ENCODE data around the gene VRK2. TPM values are rescaled to one million over a fixed set of nuclear protein-coding genes. Genes with fewer than 3 reads are reported as not detected.

The VRK2 gene
- total RNA-seq, 2 experiments from 2014 or later: 17.7 to 18.3 TPM

DNA sequence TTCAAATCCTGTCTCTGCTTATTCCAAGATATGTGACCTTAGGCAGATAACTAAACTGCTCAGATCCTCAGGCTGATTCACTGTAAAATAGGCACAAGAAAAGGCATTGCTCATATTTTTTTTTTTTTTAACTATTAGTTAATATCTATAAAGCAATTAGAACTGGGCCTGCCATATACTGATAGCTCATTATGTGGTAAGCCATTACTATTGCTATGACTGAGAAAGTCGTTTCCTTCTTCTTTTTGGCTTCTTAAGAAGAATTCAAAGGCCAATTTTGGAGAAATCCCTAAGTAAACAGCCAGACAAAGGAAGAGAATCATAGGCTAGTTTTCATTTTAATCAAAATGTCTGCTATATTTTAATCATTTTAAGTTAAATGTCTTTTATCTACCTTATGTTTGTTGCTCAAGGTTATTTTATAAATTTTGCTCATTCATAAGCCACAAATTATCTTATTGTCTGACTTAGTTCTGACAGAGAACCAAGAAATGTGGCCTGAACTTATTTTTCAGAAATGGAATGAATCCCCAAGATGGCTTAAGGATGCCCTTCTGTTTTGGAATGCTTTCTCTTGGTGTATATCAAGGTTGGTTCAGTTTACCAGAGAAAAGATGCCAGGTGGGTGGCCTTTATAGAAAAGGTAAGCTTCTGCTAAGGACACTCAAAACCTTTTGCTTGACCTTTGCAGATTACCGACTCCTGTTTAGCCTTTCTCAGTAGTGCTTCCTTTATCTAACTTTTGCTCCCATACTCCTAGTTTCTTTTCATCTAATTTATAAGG lies 21.3 kb upstream of the VRK2 start:
- Mint-ChIP-seq H3K4me3 (no peak overlapping the region), H3K36me3 (ENCODE audit: low read depth) (no peaks in the 10 kb centered on the region), H3K9me3 (no peaks in the 10 kb centered on the region), H3K27me3 (no peaks in the 10 kb centered on the region), H3K4me1 (ENCODE audit: low read depth) (peaks cover 18% of the 10 kb centered on the region), H3K27ac (no peak overlapping the region)
- ATAC-seq: peak; percentile 13
- ChIA-PET POLR2A (no interaction called here), CTCF (interaction anchor here (0.7 kb wide), 1 partner anchor 49 kb away, joined by 3 read pairs; no protein-coding TSS in a partner anchor)
- intact Hi-C loops (cut with micrococcal nuclease): no loop called here
- no peak for DNase-seq
- TF ChIP-seq, protein P1, sequence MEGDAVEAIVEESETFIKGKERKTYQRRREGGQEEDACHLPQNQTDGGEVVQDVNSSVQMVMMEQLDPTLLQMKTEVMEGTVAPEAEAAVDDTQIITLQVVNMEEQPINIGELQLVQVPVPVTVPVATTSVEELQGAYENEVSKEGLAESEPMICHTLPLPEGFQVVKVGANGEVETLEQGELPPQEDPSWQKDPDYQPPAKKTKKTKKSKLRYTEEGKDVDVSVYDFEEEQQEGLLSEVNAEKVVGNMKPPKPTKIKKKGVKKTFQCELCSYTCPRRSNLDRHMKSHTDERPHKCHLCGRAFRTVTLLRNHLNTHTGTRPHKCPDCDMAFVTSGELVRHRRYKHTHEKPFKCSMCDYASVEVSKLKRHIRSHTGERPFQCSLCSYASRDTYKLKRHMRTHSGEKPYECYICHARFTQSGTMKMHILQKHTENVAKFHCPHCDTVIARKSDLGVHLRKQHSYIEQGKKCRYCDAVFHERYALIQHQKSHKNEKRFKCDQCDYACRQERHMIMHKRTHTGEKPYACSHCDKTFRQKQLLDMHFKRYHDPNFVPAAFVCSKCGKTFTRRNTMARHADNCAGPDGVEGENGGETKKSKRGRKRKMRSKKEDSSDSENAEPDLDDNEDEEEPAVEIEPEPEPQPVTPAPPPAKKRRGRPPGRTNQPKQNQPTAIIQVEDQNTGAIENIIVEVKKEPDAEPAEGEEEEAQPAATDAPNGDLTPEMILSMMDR (IDR thresholded peaks at IDR 0.05): no peak

DNA sequence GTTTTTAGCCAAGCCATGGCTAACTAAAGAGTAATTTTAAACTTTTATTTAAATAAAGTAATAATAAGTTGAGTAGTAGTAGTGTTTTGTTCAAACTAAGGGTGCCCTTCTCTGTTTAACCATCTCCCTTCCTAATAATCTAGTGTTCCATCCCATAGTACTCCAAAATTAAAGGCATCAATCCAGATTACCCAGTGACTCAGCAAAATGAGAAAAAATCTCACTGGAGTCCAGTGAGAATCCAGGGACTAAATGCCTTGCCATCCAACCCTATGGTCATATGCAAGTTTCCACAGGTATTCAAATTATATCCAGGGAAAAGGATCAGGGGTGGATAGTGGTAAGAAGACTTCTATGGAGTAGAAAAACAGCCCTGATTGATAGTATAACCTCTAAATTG lies 19.6 kb upstream of the VRK2 start:
- Mint-ChIP-seq H3K27me3 (no peaks in the 10 kb centered on the region), H3K36me3 (ENCODE audit: low read depth) (no peaks in the 10 kb centered on the region), H3K9me3 (no peaks in the 10 kb centered on the region), H3K4me3 (no peak overlapping the region), H3K4me1 (ENCODE audit: low read depth) (peaks cover 18% of the 10 kb centered on the region), H3K27ac (no peak overlapping the region)
- intact Hi-C loops (cut with micrococcal nuclease): no loop called here
- TF ChIP-seq, protein P1 (IDR thresholded peaks at IDR 0.05): no peak
- no peak for ATAC-seq
- DNase-seq: no peak
- ChIA-PET CTCF (no interaction called here), POLR2A (no interaction called here)

DNA sequence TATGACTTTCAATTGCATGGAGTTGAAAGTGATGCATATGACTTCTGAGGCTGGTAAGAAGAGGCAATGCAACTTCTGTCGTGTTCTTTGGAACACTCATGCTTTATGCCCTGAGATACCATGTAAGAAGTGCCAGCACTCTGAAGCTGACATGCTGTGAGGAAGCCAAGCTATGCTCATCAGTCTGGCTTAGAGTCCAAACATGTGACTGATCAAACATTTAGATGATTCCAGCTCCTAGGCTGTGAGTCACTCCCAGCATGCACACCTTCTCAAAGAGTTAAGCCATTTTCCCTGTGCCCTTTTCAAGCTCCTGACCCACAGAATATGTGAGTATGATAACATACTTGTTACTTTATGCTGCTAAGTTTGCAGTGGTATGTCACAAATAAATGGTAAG lies 15.8 kb upstream of the VRK2 start:
- intact Hi-C loops (cut with micrococcal nuclease): no loop called here

DNA sequence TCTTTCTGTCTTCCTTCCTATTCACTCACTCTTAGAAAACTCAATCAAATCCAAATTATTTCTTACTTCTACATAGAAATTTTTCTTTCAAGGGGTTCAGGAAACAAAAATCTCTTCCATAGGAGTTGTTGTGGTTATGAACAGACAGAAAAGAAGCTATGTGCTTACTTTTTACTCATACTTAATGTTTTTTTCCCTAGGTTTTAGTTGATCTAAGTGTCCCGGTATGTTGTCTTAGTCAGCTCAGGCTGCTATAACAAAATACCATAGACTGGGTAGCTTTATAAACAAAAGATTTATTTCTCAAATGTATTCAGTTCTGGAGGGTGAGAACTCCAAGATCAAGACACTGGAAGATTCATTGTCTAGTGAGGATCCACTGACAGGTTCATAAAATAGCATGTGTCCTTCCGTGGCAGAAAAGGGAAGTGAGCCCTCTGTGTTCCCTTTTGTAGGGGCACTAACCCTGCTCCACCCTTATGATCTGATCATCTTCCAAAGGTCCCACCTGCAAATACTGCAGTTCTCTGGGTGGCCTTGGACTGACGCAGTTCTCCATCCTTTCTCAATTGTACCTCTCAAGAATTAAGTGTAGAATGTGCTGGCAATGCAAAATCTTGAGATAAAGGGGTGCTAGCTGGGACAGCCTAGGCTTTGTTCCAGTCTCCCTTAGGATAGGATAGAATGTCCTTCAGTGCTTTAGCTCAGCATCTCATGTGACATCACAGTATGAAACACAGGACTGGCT lies 14.4 kb upstream of the VRK2 start:
- ATAC-seq (no peak), DNase-seq (no peak)
- Mint-ChIP-seq H3K4me1 (ENCODE audit: low read depth) (no peaks in the 10 kb centered on the region), H3K36me3 (ENCODE audit: low read depth) (peaks cover 3% of the 10 kb centered on the region), H3K27me3 (no peaks in the 10 kb centered on the region), H3K9me3 (no peaks in the 10 kb centered on the region), H3K27ac (no peak overlapping the region), H3K4me3 (no peak overlapping the region)
- TF ChIP-seq, protein P1 (IDR thresholded peaks at IDR 0.05): no peak
- intact Hi-C loops (cut with micrococcal nuclease): no loop called here
- ChIA-PET POLR2A (no interaction called here), CTCF (no interaction called here)

More for the DNA sequence above, 15.8 kb upstream of the VRK2 start:
- TF ChIP-seq, protein P1 (IDR thresholded peaks at IDR 0.05): no peak
- Mint-ChIP-seq H3K4me1 (ENCODE audit: low read depth) (peaks cover 4% of the 10 kb centered on the region), H3K4me3 (no peak overlapping the region), H3K27ac (no peak overlapping the region), H3K27me3 (no peaks in the 10 kb centered on the region), H3K9me3 (no peaks in the 10 kb centered on the region), H3K36me3 (ENCODE audit: low read depth) (peaks cover 3% of the 10 kb centered on the region)
- no peak for DNase-seq
- ATAC-seq: no peak
- CTCF ChIA-PET: no interaction called here
- POLR2A ChIA-PET: no interaction called here

DNA sequence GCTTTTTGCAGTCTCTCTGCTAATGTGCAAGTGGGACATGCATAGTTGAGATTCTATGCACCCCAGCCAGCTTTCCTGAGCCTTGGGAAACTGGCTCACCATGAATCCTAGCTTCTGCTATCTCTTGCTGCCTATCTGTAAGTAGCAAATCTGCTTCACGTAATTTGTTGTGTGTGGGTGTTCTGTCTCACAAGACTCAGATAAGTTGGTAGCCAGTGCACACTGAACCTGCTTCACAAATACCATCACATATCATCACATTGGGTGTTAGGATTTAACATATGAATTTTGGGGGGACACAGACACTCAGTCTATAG lies 13.9 kb upstream of the VRK2 start:
- intact Hi-C loops (cut with micrococcal nuclease): no loop called here
- Mint-ChIP-seq H3K36me3 (ENCODE audit: low read depth) (peaks cover 5% of the 10 kb centered on the region), H3K9me3 (no peaks in the 10 kb centered on the region), H3K4me3 (no peak overlapping the region), H3K4me1 (ENCODE audit: low read depth) (no peaks in the 10 kb centered on the region), H3K27ac (no peak overlapping the region), H3K27me3 (no peaks in the 10 kb centered on the region)
- DNase-seq (no peak), ATAC-seq (no peak)
- TF ChIP-seq, protein P1 (IDR thresholded peaks at IDR 0.05): no peak
- POLR2A ChIA-PET: no interaction called here
- CTCF ChIA-PET: no interaction called here

Measured in activated CD8-positive, alpha-beta T cell treated with anti-CD3 and anti-CD28 coated beads for 36 hours (primary cell).